Stomach (tissue), 9 donors: ENCODE results near the gene RND1. TPM values are rescaled to one million over a fixed set of nuclear protein-coding genes. Genes with fewer than 3 reads are reported as not detected.
A peak's percentile ranks its signal among the peaks of the same experiment; 100 is the strongest.

ENCODE experiments used
- DNase-seq, 2 donors: peaks; one replicate each; pipeline versions ENCODE4 v3.0.0 to v3.0.0-alpha.2; 2013 to 2019
- H3K27ac ChIP-seq, 5 donors: fragments of 200-600 bp in 4 of 5; sonication (generic) in 4 of 5; one replicate each; pipeline ENCODE4 v1.5.1; 2013 to 2019; ENCODE audit warnings: mild to moderate bottlenecking in 1 of 5, moderate library complexity in 1 of 5
- H3K27me3 ChIP-seq, 3 donors: fragments of 200-600 bp; sonication (generic); one replicate each; pipeline ENCODE4 v1.5.1; 2017 to 2019; ENCODE audit warnings: mixed run types in 1 of 3
- H3K36me3 ChIP-seq, 4 donors: fragments of 200-600 bp; sonication (generic); 1 replicate in 3 of 4; 2 replicates in 1 of 4; pipeline ENCODE4 v1.5.1; 2016 to 2019
- H3K4me1 ChIP-seq, 4 donors: fragments of 200-600 bp; sonication (generic); one replicate each; pipeline ENCODE4 v1.5.1; 2016 to 2019
- H3K4me3 ChIP-seq, 4 donors: fragments of 200-600 bp; sonication (generic) in 3 of 4; one replicate each; pipeline ENCODE4 v1.5.1; 2016 to 2019; ENCODE audit warnings: mild to moderate bottlenecking in 1 of 4
- H3K9me3 ChIP-seq, 4 donors: fragments of 200-600 bp; sonication (generic); one replicate each; pipeline ENCODE4 v1.5.1; 2016 to 2019
- EP300 ChIP-seq: sonication (generic); formaldehyde crosslinking; IDR thresholded peaks from one replicate; pipeline ENCODE4 v1.6.1; 2017; ENCODE audit warnings: antibody characterized with exemption
- POLR2A ChIP-seq, 4 donors: fragments of 450-650 bp; IDR thresholded peaks; one replicate each; pipeline ENCODE4 v1.6.1; 2016; ENCODE audit warnings: antibody characterized with exemption in 4 of 4, control low read depth in 2 of 4, mild to moderate bottlenecking in 1 of 4, moderate library complexity in 1 of 4
- POLR2AphosphoS5 ChIP-seq, 3 donors: sonication (generic); formaldehyde crosslinking; IDR thresholded peaks; one replicate each; pipeline ENCODE4 v1.6.1; 2016; ENCODE audit warnings: antibody characterized with exemption in 3 of 3
- WGBS, 5 donors: extraction: QIAGEN DNeasy Blood & Tissue Kit in 3 of 5; methylation state at CpG; one replicate each; pipeline versions ENCODE4 v1.1.5 to v1.1.7; 2013 to 2018; 5-methylcytosine and 5-hydroxymethylcytosine counted together
- intact Hi-C: fragments of 100-400 bp; cut with DNase I; formaldehyde crosslinking; loops from one replicate; pipeline ENCODE4 v1.15.1; 2023; ENCODE audit warnings: low total_unique reads
- polyA plus RNA-seq, 3 donors: library from polyadenylated mRNA; stranded (reverse); fragments of 200-250 nt; gene quantifications; one replicate each; pipeline ENCODE4 v1.2.3, GENCODE V29; 2013
- total RNA-seq, 5 donors: library from RNA; depleted of rRNA; stranded (reverse); fragments of >200 nt; gene quantifications; one replicate each; pipeline versions ENCODE4 v1.1.0 to v1.2.3, GENCODE V29; 2014 to 2016
- TF ChIP-seq, protein P1 (sequence below), 7 experiments: fragments of 450-650 bp in 4 of 7; fragments of 200-600 bp in 3 of 7; sonication (generic) in 3 of 7; IDR thresholded peaks; one replicate each; pipeline ENCODE4 v1.5.1; 2016 to 2019; ENCODE audit warnings: antibody characterized with exemption in 7 of 7, control low read depth in 2 of 7, mild to moderate bottlenecking in 1 of 7
- donor health status: healthy with polysubstance abuse.
- donor health status: Bipolar disorder and iron deficiency.
- donor health status: healthy.

Gene RND1
- total and polyA plus RNA-seq, 8 donors, result 3.5 to 21.0 (median 12.2) TPM; not detected in 1

DNA sequence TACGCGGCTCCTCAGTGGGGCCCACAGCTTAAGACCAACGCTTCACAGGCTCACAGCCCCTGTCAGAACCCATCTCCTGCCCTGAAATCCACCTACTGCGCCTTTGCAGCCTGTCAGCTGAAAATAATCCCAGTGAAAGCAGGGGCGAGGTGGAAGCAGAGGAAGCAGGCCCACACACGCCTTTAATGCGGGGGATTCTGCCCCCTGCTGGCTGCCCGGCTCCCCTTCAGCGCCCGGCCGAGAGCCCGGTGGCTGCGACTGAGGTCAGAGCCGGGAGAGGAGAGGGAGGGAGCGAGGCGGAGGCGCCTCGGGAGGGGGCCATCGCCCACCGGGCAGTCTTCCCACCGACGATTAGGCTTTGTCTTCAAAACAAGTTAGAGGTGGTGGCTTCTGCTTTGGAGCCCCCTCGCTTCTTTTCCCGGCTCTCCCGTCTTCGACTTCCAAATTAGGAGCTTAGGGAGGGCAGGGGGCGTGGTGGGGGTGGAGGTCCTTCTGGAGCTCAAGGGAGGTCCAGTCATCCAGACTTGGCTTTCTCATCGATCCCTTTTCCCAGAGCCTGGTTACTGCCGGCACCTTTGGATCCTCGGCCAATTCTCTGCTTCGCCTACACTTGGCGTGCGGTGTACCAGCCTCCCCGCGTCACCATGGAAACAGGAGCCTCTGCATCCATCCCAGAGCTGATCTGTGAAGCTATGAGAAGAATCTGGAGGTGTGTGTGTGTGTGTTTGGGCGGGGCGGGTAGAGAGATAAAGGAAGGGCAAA is 25.2 kb upstream of the RND1 start:
- TF ChIP-seq, protein P1, sequence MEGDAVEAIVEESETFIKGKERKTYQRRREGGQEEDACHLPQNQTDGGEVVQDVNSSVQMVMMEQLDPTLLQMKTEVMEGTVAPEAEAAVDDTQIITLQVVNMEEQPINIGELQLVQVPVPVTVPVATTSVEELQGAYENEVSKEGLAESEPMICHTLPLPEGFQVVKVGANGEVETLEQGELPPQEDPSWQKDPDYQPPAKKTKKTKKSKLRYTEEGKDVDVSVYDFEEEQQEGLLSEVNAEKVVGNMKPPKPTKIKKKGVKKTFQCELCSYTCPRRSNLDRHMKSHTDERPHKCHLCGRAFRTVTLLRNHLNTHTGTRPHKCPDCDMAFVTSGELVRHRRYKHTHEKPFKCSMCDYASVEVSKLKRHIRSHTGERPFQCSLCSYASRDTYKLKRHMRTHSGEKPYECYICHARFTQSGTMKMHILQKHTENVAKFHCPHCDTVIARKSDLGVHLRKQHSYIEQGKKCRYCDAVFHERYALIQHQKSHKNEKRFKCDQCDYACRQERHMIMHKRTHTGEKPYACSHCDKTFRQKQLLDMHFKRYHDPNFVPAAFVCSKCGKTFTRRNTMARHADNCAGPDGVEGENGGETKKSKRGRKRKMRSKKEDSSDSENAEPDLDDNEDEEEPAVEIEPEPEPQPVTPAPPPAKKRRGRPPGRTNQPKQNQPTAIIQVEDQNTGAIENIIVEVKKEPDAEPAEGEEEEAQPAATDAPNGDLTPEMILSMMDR (IDR thresholded peaks at IDR 0.05), result peak in 6 of 7 experiments; percentile 33 to 97 (median 90)
- TF ChIP-seq POLR2AphosphoS5 (IDR thresholded peaks at IDR 0.05) (peak in 1 of 3 donors; percentile 66), POLR2A (IDR thresholded peaks at IDR 0.05) (no peak), EP300 (no peak)
- Histone ChIP-seq H3K4me3 (peak overlapping the region; percentile 23 to 31 (median 30)), H3K36me3 (no peaks in the 10 kb centered on the region), H3K9me3 (no peaks in the 10 kb centered on the region), H3K27ac (peak overlapping the region in 1 of 5 donors; percentile 15), H3K4me1 (peaks cover 8 to 18% (median 11%) of the 10 kb centered on the region in 4 donors), H3K27me3 (peaks cover 0 to 27% (median 7%) of the 10 kb centered on the region in 3 donors)
- intact Hi-C loops, result loop anchor here (5.0 kb wide), 1 partner anchor 34 kb away; no protein-coding TSS in a partner anchor
- peak; percentile 89 to 94 for DNase-seq
- WGBS, 5 donors, result 4 to 7% (median 5%) methylated on average over 37 of the region's 37 CpGs

DNA sequence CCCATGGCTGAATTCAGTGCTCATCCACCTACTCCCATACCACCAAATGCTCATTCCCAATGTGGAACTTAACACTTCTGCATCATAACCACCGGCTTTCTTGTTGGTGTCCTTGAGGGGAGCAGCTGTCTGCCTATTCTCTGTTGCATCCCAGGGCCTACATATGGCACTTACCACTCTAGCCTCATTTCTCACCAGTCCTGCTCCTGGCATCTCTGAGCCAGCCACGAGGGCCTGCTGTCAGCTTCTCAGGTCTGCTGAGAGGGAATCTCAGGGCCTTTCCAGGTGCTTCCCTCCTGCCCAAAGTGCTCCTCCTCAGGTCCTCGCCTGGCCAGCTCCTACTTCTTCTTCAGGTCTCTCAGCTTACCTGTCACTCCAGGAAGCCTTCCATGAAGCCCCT is 24.0 kb upstream of the RND1 start:
- 74 to 92% (median 81%) methylated on average over 3 of the region's 3 CpGs for WGBS, 5 donors
- TF ChIP-seq, protein P1 (IDR thresholded peaks at IDR 0.05), result no peak
- TF ChIP-seq POLR2A (IDR thresholded peaks at IDR 0.05), result no peak
- TF ChIP-seq POLR2AphosphoS5 (IDR thresholded peaks at IDR 0.05), result no peak
- no peak for TF ChIP-seq EP300
- no peak for DNase-seq
- H3K27ac ChIP-seq, result no peak overlapping the region
- H3K9me3 ChIP-seq, result no peaks in the 10 kb centered on the region
- H3K36me3 ChIP-seq, result no peaks in the 10 kb centered on the region
- peaks cover 8 to 19% (median 11%) of the 10 kb centered on the region in 4 donors for H3K4me1 ChIP-seq
- peaks cover 0 to 27% (median 7%) of the 10 kb centered on the region in 3 donors for H3K27me3 ChIP-seq
- intact Hi-C loops, result loop anchor here (5.0 kb wide), 1 partner anchor 32 kb away; no protein-coding TSS in a partner anchor
- H3K4me3 ChIP-seq, result no peak overlapping the region

- Histone ChIP-seq H3K4me3 (no peak overlapping the region), H3K27me3 (peaks cover 0 to 28% (median 0%) of the 10 kb centered on the region in 3 donors), H3K36me3 (no peaks in the 10 kb centered on the region), H3K9me3 (no peaks in the 10 kb centered on the region), H3K4me1 (peaks cover 14 to 33% (median 24%) of the 10 kb centered on the region in 4 donors), H3K27ac (peak overlapping the region; percentile 78 to 94 (median 81))
- WGBS, 5 donors, result 27 to 54% (median 39%) methylated on average over 13 of the region's 13 CpGs
- TF ChIP-seq POLR2A (IDR thresholded peaks at IDR 0.05) (no peak), EP300 (no peak), POLR2AphosphoS5 (IDR thresholded peaks at IDR 0.05) (peak in 2 of 3 donors; percentile 44 to 69)
- TF ChIP-seq, protein P1 (IDR thresholded peaks at IDR 0.05), result no peak
- intact Hi-C loops, result no loop called here
- peak; percentile 83 to 86 for DNase-seq
These were observed 17.9 kb upstream of the RND1 start for GRCh38 chr12:48883305-48884161.

DNA sequence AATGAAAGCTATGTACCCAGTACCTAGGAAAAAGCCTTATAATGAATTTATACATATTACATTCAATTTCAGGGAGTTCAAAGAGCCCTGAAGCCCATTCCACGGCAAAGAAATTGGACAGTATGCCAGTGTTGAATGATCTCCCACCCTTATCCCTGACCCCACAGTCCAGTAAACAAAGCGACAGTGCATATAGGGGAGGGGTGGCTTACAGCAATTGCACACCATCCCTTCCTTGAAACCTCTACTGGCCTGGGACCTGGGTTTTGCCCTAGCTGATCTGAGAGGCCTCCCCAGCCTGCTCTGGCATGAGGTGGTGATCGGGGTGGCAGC is 17.3 kb upstream of the RND1 start:
- intact Hi-C loops, result no loop called here
- 27 to 65% (median 41%) methylated on average over 3 of the region's 3 CpGs for WGBS, 5 donors
- no peaks in the 10 kb centered on the region for H3K9me3 ChIP-seq
- peak in 1 of 2 donors; percentile 36 for DNase-seq
- H3K4me3 ChIP-seq, result no peak overlapping the region
- TF ChIP-seq, protein P1 (IDR thresholded peaks at IDR 0.05), result no peak
- H3K36me3 ChIP-seq, result no peaks in the 10 kb centered on the region
- peak overlapping the region; percentile 78 to 94 (median 81) for H3K27ac ChIP-seq
- H3K27me3 ChIP-seq, result peaks cover 0 to 28% (median 0%) of the 10 kb centered on the region in 3 donors
- peaks cover 14 to 35% (median 26%) of the 10 kb centered on the region in 4 donors for H3K4me1 ChIP-seq
